Spinal cord (tissue), 10 donors: ENCODE results near the gene NCOA5. TPM values are rescaled to one million over a fixed set of nuclear protein-coding genes. Genes with fewer than 3 reads are reported as not detected.

Source experiments
- DNase-seq, 6 donors: peaks; one replicate each; pipeline versions ENCODE4 v3.0.0 to v3.0.0-alpha.2; 2013 to 2015; ENCODE audit warnings: low spot score in 6 of 6, low read depth in 4 of 6
- H3K27ac ChIP-seq: one replicate; pipeline ENCODE4 v1.5.1; 2013; ENCODE audit warnings: low read depth, low read length, control low read depth
- H3K27me3 ChIP-seq: one replicate; pipeline ENCODE4 v1.6.1; 2013; ENCODE audit warnings: low read length; ENCODE audit not compliant: control insufficient read depth, insufficient read depth
- H3K36me3 ChIP-seq: one replicate; pipeline ENCODE4 v1.6.1; 2013; ENCODE audit warnings: low read length; ENCODE audit not compliant: control insufficient read depth, insufficient read depth
- H3K4me1 ChIP-seq: one replicate; pipeline ENCODE4 v1.6.1; 2013; ENCODE audit warnings: low read length; ENCODE audit not compliant: control insufficient read depth, insufficient read depth
- H3K4me3 ChIP-seq: one replicate; pipeline ENCODE4 v1.5.1; 2013; ENCODE audit warnings: low read depth, low read length, control low read depth
- H3K9me3 ChIP-seq: one replicate; pipeline ENCODE4 v1.6.1; 2013; ENCODE audit warnings: low read length; ENCODE audit not compliant: control insufficient read depth, insufficient read depth
- WGBS: methylation state at CpG from one replicate; pipeline ENCODE4 v1.1.5; 2013; ENCODE audit warnings: missing lambda C conversion rate; ENCODE audit not compliant: insufficient coverage; 5-methylcytosine and 5-hydroxymethylcytosine counted together
- polyA plus RNA-seq, 2 donors: library from polyadenylated mRNA; unstranded; fragments of 120-200 nt; gene quantifications; one replicate each; pipeline ENCODE4 v1.2.1, GENCODE V29; 2013; ENCODE audit not compliant: insufficient read length in 2 of 2
- total RNA-seq, 2 donors: library from RNA; depleted of rRNA in 1 of 2; stranded (reverse); fragments of 120-200 nt in 1 of 2; fragments of >200 nt in 1 of 2; gene quantifications; one replicate each; pipeline versions ENCODE4 v1.2.3 to v1.2.4, GENCODE V29; 2013 to 2014
- donor health status: healthy.

NCOA5 gene
- total and polyA plus RNA-seq, 4 donors = 12.3 to 50.7 (median 40.0) TPM

- Histone ChIP-seq H3K4me3 (no peak overlapping the region), H3K27me3 (no peaks in the 10 kb centered on the region), H3K27ac (no peak overlapping the region), H3K9me3 (no peaks in the 10 kb centered on the region), H3K36me3 (peaks cover 5% of the 10 kb centered on the region), H3K4me1 (peaks cover 10% of the 10 kb centered on the region)
- DNase-seq = no peak
- WGBS = 60% methylated on average over 4 of the region's 6 CpGs
Observed at GRCh38 chr20:46083101-46083500, 6.7 kb downstream of the NCOA5 start.

DNA sequence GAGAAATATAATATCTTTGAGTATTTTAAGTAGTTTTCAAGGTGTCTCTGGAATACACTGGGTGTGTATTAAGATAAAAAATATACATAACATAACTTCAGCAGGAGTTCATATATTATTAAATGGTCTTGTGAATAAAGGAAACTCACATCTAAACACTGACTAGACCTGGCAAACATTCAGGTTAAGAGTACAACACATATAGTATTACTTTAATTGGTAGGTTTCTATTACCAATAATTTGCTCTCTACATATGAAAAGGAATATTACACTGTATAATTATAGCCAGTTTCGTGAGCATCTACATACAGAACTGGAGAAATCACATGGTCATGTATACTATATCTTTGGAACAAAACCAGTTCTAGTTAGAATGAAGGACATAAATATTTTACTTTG is 8.7 kb downstream of the NCOA5 start:
- no CpG with 5 or more reads among the region's 1 CpG for WGBS
- DNase-seq = no peak
- Histone ChIP-seq H3K27ac (no peak overlapping the region), H3K9me3 (no peaks in the 10 kb centered on the region), H3K27me3 (no peaks in the 10 kb centered on the region), H3K4me3 (no peak overlapping the region), H3K4me1 (peaks cover 11% of the 10 kb centered on the region), H3K36me3 (peaks cover 9% of the 10 kb centered on the region)

- WGBS = 69% methylated on average over 4 of the region's 7 CpGs
- DNase-seq = peak in 2 of 6 donors; percentile 44 to 62
- Histone ChIP-seq H3K27ac (no peak overlapping the region), H3K4me1 (peaks cover 11% of the 10 kb centered on the region), H3K4me3 (no peak overlapping the region), H3K36me3 (peaks cover 14% of the 10 kb centered on the region), H3K9me3 (no peaks in the 10 kb centered on the region), H3K27me3 (no peaks in the 10 kb centered on the region)
Observed at GRCh38 chr20:46078954-46079353, 10.8 kb downstream of the NCOA5 start.

DNA sequence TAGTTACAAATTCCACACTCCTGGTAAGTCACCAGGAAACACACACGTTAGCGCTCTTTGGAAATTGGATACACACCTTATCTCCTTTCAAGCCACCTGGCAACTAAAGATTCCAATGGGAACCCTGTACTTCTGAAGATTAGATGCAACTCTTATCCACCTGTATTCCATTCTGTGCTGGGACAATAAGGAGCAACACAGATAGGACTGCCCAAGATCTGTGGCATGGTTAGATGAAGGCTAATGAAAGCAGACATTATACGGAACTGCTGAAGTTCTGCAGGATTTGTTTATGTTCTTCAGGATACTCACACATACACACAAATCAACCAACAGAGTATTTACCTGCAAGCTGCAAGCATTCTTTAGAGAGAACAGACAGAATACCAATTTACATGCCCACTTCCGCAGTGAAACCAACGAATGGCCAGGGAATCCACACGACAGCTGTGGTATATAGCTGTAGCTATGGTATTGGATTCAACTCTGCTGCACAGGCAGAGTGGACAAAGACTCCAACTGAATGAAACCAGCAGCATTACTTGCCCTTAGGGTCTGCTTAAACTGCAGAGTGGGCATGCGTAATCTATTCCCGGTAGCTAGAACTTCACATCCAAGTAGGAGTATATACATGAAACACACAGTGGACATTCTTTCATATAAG is 12.0 kb downstream of the NCOA5 start:
- no peak overlapping the region for H3K4me3 ChIP-seq
- no peak overlapping the region for H3K27ac ChIP-seq
- H3K9me3 ChIP-seq = no peaks in the 10 kb centered on the region
- peaks cover 14% of the 10 kb centered on the region for H3K36me3 ChIP-seq
- H3K27me3 ChIP-seq = no peaks in the 10 kb centered on the region
- WGBS = no CpG with 5 or more reads among the region's 8 CpGs
- no peak for DNase-seq
- peaks cover 11% of the 10 kb centered on the region for H3K4me1 ChIP-seq

- H3K27ac ChIP-seq = no peak overlapping the region
- no peak for DNase-seq
- peaks cover 14% of the 10 kb centered on the region for H3K36me3 ChIP-seq
- H3K27me3 ChIP-seq = no peaks in the 10 kb centered on the region
- H3K9me3 ChIP-seq = no peaks in the 10 kb centered on the region
- 77% methylated on average over 4 of the region's 7 CpGs for WGBS
- no peak overlapping the region for H3K4me3 ChIP-seq
- H3K4me1 ChIP-seq = peaks cover 11% of the 10 kb centered on the region
Observed at GRCh38 chr20:46076806-46077205, 13.0 kb downstream of the NCOA5 start.

- no peak overlapping the region for H3K27ac ChIP-seq
- peaks cover 20% of the 10 kb centered on the region for H3K36me3 ChIP-seq
- H3K9me3 ChIP-seq = no peaks in the 10 kb centered on the region
- no peak overlapping the region for H3K4me3 ChIP-seq
- WGBS = no CpG with 5 or more reads among the region's 3 CpGs
- H3K4me1 ChIP-seq = peaks cover 9% of the 10 kb centered on the region
- H3K27me3 ChIP-seq = no peaks in the 10 kb centered on the region
- no peak for DNase-seq
Observed at GRCh38 chr20:46074006-46074405, 15.8 kb downstream of the NCOA5 start.

DNA sequence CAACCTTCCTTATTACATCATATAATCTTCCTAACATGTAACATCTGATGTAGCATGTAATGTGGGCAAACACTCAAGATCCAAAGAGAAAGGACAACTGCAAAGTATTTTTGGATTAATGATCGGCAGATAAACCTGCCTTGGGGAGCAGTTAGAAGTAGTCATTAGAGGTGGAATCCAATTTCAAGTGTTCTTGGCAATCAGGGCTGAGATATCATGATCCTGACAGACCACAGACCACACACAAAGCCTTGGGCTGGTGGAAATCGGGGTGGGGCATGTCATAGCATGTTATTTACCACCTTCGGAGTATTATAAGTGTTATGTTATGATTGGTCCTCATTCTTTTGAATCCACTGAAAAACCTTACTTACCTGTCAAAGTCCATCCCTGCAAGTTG is 16.3 kb downstream of the NCOA5 start:
- no peaks in the 10 kb centered on the region for H3K9me3 ChIP-seq
- 100% methylated on average over 1 of the region's 3 CpGs for WGBS
- no peak overlapping the region for H3K4me3 ChIP-seq
- peaks cover 5% of the 10 kb centered on the region for H3K4me1 ChIP-seq
- peaks cover 23% of the 10 kb centered on the region for H3K36me3 ChIP-seq
- H3K27me3 ChIP-seq = no peaks in the 10 kb centered on the region
- DNase-seq = no peak
- no peak overlapping the region for H3K27ac ChIP-seq

DNA sequence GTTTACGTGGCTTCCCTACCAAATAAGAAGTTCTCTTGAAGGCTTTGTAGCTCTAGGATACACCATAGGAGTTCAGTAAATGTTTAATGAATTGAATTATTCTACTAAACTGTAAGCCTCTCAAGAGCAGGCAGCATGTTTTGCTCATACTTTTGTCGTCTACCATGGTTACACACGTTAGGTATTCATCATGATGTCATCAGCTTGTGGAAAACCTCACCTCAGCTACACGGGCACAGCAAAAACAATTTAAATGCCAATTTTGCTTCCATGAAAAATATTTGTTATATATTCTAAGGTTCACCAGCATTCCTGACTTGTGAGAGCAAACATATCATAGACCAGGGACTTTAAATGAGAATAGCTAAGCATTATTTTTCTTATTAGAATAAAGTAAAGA is 16.7 kb downstream of the NCOA5 start:
- Histone ChIP-seq H3K4me3 (no peak overlapping the region), H3K36me3 (peaks cover 26% of the 10 kb centered on the region), H3K4me1 (peaks cover 5% of the 10 kb centered on the region), H3K27ac (no peak overlapping the region), H3K9me3 (no peaks in the 10 kb centered on the region), H3K27me3 (no peaks in the 10 kb centered on the region)
- no CpG with 5 or more reads among the region's 4 CpGs for whole genome bisulfite sequencing
- DNase-seq = no peak

DNA sequence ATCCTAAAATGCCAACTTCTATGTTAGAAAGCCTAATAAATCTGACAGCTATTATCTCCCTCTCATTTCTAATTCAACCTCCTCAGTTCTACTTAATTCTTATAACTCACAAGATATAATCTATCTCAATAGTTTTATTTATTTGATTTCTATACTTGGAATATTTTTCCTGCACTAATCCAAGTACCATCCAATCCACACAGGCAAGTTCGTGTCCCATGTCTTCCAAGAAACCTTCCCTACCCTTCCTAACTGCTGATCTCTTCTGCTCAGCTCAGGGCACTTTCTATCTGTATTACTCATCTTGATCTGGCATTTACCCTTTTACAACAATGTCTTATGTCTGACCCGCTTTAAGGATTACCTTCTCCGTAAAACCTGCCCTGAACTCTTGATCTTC is 18.2 kb downstream of the NCOA5 start:
- Histone ChIP-seq H3K27ac (no peak overlapping the region), H3K4me3 (no peak overlapping the region), H3K27me3 (no peaks in the 10 kb centered on the region), H3K4me1 (no peaks in the 10 kb centered on the region), H3K9me3 (no peaks in the 10 kb centered on the region), H3K36me3 (peaks cover 25% of the 10 kb centered on the region)
- WGBS = 97% methylated on average over 3 of the region's 3 CpGs
- no peak for DNase-seq

DNA sequence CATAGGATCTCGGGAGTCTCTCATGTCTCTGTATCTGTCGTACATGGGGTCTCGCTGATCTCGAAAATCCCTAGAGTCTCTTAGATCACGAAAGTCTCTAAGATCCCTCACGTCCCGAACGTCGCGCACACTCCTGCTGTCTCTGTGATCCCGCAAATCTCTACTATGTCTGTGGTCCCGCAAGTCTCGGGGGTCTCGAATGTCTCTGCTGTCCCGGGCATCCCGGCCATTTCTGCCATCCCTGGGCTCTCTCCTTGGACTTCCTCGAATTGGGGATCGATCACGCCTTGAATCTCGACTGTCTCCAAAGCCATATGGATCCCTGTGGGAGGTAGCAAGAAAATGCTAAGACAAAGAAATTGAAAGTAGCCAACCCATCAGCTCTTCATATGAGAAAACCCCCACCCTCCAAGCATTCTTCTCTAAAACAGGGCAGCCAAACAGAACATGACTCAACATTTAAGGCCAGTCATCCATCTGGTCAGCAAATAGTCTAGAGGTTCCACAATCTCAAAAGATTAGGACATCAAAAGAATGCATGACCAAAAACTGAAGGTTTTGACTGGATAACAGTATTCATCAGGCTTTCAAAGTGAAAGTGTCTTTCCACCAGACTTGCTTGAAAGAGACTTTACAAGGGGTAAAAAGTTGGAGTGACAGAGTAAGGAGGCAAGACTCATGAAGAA is 19.4 kb downstream of the NCOA5 start:
- peaks cover 35% of the 10 kb centered on the region for H3K36me3 ChIP-seq
- no peak for DNase-seq
- WGBS = 94% methylated on average over 17 of the region's 20 CpGs
- no peaks in the 10 kb centered on the region for H3K4me1 ChIP-seq
- H3K27ac ChIP-seq = no peak overlapping the region
- no peaks in the 10 kb centered on the region for H3K27me3 ChIP-seq
- no peaks in the 10 kb centered on the region for H3K9me3 ChIP-seq
- no peak overlapping the region for H3K4me3 ChIP-seq
